ENCODE data around the gene ANKS1B. TPM values are rescaled to one million over a fixed set of nuclear protein-coding genes. Genes with fewer than 3 reads are reported as not detected.

Gene ANKS1B
- total RNA-seq, 1 experiment from 2014 or later = 0.54 TPM

DNA sequence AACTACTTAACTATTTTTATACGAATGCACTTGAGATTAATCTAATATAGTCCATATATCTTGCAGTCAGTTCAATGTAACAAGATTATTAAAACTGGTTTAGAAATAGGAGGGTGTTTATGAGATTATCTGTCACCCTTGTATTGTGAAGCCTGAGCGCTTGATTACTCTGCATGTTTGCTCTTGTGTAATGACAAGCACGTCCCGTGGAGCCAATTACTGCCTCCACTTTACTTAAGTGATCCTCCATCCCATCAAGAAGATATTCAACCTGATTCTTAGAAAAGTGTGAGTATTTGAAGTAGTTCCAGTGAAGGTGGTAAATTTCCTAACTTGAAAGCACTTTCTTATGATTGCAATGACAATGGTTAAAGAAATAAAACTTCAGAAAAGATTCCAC, 752.4 kb downstream of the ANKS1B start (continued):
- TF ChIP-seq, protein P1, sequence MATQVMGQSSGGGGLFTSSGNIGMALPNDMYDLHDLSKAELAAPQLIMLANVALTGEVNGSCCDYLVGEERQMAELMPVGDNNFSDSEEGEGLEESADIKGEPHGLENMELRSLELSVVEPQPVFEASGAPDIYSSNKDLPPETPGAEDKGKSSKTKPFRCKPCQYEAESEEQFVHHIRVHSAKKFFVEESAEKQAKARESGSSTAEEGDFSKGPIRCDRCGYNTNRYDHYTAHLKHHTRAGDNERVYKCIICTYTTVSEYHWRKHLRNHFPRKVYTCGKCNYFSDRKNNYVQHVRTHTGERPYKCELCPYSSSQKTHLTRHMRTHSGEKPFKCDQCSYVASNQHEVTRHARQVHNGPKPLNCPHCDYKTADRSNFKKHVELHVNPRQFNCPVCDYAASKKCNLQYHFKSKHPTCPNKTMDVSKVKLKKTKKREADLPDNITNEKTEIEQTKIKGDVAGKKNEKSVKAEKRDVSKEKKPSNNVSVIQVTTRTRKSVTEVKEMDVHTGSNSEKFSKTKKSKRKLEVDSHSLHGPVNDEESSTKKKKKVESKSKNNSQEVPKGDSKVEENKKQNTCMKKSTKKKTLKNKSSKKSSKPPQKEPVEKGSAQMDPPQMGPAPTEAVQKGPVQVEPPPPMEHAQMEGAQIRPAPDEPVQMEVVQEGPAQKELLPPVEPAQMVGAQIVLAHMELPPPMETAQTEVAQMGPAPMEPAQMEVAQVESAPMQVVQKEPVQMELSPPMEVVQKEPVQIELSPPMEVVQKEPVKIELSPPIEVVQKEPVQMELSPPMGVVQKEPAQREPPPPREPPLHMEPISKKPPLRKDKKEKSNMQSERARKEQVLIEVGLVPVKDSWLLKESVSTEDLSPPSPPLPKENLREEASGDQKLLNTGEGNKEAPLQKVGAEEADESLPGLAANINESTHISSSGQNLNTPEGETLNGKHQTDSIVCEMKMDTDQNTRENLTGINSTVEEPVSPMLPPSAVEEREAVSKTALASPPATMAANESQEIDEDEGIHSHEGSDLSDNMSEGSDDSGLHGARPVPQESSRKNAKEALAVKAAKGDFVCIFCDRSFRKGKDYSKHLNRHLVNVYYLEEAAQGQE (IDR thresholded peaks at IDR 0.05; ENCODE audit: low read depth) = no peak
- TF ChIP-seq EGR1 (IDR thresholded peaks at IDR 0.05; ENCODE audit: low read depth) (no peak), EZH2phosphoT487 (IDR thresholded peaks at IDR 0.05; ENCODE audit: borderline replicate concordance) (no peak), RAD21 (IDR thresholded peaks at IDR 0.05; ENCODE audit: low read depth) (no peak)

DNA sequence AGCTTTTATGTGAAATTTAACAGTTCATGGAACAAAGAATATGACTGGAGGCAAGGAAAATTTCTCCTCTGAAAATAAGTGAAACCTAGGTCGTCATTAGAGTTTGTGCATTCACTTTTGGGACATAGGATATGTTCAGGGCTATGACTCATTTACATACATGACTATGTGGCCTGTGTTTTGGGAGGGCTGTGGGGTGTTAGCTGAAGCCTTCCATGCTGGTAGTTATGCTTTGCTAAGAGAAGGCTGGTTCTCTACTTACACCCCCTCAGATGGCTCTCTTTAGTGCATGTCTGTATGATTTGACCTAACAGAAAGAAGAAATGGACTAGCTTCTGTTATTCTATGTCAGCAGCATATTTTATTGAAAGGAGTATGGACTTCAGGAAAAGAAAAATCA, 753.7 kb downstream of the ANKS1B start:
- ChIA-PET CTCF (no interaction called here), POLR2A (no interaction called here), RAD21 (ENCODE audit: low non-redundant PET in 1 of 2, low total read pairs in 2 of 2, uncharacterized antibody in 2 of 2, unreplicated experiment in 2 of 2) (no interaction called here)
- H3K4me3 ChIP-seq (replicated peaks in 1 of 2; ENCODE audit: low read depth in 1 of 2, low read length in 2 of 2) = no peak overlapping the region
- DNase-seq (ENCODE audit: low read depth, low spot score) = no peak
- no peak overlapping the region for H3K4me2 ChIP-seq (ENCODE audit: low read length)
- no peaks in the 10 kb centered on the region for H3K79me2 ChIP-seq (ENCODE audit: insufficient read depth, low read length)
- H4K20me1 ChIP-seq (ENCODE audit: insufficient read depth) = no peaks in the 10 kb centered on the region
- no TSS peak for BruUV-seq (replicated peaks)
- no peak overlapping the region for H3K9ac ChIP-seq (ENCODE audit: low read length)
- no peaks in the 10 kb centered on the region for H3K4me1 ChIP-seq (ENCODE audit: control insufficient read depth in 1 of 2, insufficient read depth in 2 of 2, low read length in 2 of 2)
- H3K9me3 ChIP-seq (ENCODE audit: control insufficient read depth in 1 of 2, insufficient read depth in 1 of 2, low read depth in 1 of 2, low read length in 2 of 2) = no peaks in the 10 kb centered on the region
- no peak overlapping the region for H3K27ac ChIP-seq (ENCODE audit: low read depth, low read length)
- no peaks in the 10 kb centered on the region for H3K36me3 ChIP-seq (ENCODE audit: control insufficient read depth in 1 of 2, insufficient read depth in 2 of 2, low read length in 2 of 2)
- intact Hi-C loops (cut with micrococcal nuclease) = no loop called here
- ATAC-seq = no peak
- TF ChIP-seq CBX3 (IDR thresholded peaks at IDR 0.05; ENCODE audit: low read depth) (no peak), FOSL1 (IDR thresholded peaks at IDR 0.05; ENCODE audit: low read depth) (no peak), CEBPB (IDR thresholded peaks at IDR 0.05; ENCODE audit: low read depth) (no peak), SP1 (IDR thresholded peaks at IDR 0.05; ENCODE audit: low read depth) (no peak), ZFX (IDR thresholded peaks at IDR 0.05) (no peak), CTCF (IDR thresholded peaks at IDR 0.05 in 2 of 3, conservative IDR thresholded peaks at IDR 0.05 in 1 of 3; ENCODE audit: borderline replicate concordance in 1 of 3, insufficient read depth in 1 of 3, low read depth in 2 of 3, low read length in 2 of 3) (no peak), SRF (IDR thresholded peaks at IDR 0.05; ENCODE audit: low read depth) (no peak), ZBTB33 (IDR thresholded peaks at IDR 0.05; ENCODE audit: extremely low read depth, insufficient replicate concordance, low read length) (no peak), EGR1 (IDR thresholded peaks at IDR 0.05; ENCODE audit: low read depth) (no peak), ZNF274 (IDR thresholded peaks at IDR 0.05; ENCODE audit: low read depth, low read length) (no peak), ELF1 (IDR thresholded peaks at IDR 0.05; ENCODE audit: borderline replicate concordance, low read depth) (no peak), JUND (IDR thresholded peaks at IDR 0.05) (no peak), TCF7L2 (IDR thresholded peaks at IDR 0.05; ENCODE audit: borderline replicate concordance, extremely low read depth, insufficient read depth, insufficient read length) (no peak)
- TF ChIP-seq, protein P2, sequence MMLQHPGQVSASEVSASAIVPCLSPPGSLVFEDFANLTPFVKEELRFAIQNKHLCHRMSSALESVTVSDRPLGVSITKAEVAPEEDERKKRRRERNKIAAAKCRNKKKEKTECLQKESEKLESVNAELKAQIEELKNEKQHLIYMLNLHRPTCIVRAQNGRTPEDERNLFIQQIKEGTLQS (IDR thresholded peaks at IDR 0.05) = no peak
- no peaks in the 10 kb centered on the region for H3K27me3 ChIP-seq (ENCODE audit: insufficient read depth, low read length)
- no peaks in the 10 kb centered on the region for H3K9me2 ChIP-seq (ENCODE audit: insufficient read depth)
- no peak overlapping the region for H2AFZ ChIP-seq (ENCODE audit: low read depth, low read length, poor library complexity, severe bottlenecking)

Measured in HCT116 (cell line).